ENCODE data around the gene UPK2. TPM values are rescaled to one million over a fixed set of nuclear protein-coding genes. Genes with fewer than 3 reads are reported as not detected.

UPK2 gene
- total RNA-seq, 1 experiment from 2014 or later = 3.5 TPM

DNA sequence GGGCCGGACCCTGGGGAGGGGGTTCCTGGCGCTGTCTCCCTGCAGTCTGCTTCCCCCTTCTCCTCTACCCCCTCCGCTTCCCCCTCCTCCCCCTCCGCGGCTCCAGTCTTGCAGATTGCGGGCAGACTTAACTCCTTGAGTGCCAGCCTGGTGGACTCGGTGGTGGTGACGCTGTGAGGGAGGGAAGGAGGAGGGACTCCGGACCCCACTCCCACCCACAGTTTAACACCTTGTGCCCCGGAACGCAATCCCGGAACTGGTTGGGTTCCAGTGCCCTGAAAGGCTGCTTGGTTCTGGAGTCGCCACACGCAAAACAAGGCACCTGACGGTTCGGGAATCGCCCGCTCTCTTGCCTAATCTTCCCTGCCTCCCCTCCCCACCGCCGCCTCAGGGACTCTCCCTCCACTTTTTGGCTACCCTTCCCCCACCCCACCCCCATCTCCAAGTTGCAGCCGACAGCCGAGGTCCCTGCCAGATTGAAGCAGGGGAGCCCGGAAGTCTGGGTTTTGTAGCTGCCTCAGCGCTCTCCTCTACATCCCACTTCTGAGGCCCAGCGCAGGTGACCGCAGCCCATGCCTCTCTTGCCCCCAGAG lies 26.5 kb upstream of the UPK2 start:
- peaks cover 28% of the 10 kb centered on the region for H3K36me3 Mint-ChIP-seq (ENCODE audit: insufficient read depth, unreplicated experiment)
- intact Hi-C loops (cut with micrococcal nuclease; ENCODE audit: unreplicated experiment) = loop anchor here (1.0 to 5.0 kb wide), 5 partner anchors 19 to 270 kb away; no protein-coding TSS in a partner anchor
- DNase-seq = peak; percentile 97 to 99
- ChIA-PET POLR2A (interaction anchor here (0.6 to 4.3 kb wide), 9 partner anchors 12 to 172 kb away, joined by 3 to 171 read pairs (median 6); partner anchors contain the start of genes DDX6 and DPAGT1), CTCF (interaction anchor here (0.5 to 4.9 kb wide), 21 partner anchors 9 to 267 kb away, joined by 3 to 170 read pairs (median 4); partner anchors contain the start of genes DDX6, RPS25 and TRAPPC4)
- TF ChIP-seq, protein P1, sequence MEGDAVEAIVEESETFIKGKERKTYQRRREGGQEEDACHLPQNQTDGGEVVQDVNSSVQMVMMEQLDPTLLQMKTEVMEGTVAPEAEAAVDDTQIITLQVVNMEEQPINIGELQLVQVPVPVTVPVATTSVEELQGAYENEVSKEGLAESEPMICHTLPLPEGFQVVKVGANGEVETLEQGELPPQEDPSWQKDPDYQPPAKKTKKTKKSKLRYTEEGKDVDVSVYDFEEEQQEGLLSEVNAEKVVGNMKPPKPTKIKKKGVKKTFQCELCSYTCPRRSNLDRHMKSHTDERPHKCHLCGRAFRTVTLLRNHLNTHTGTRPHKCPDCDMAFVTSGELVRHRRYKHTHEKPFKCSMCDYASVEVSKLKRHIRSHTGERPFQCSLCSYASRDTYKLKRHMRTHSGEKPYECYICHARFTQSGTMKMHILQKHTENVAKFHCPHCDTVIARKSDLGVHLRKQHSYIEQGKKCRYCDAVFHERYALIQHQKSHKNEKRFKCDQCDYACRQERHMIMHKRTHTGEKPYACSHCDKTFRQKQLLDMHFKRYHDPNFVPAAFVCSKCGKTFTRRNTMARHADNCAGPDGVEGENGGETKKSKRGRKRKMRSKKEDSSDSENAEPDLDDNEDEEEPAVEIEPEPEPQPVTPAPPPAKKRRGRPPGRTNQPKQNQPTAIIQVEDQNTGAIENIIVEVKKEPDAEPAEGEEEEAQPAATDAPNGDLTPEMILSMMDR (IDR thresholded peaks at IDR 0.05; ENCODE audit: insufficient read depth in 1 of 2, low read depth in 1 of 2, low read length in 1 of 2, severe bottlenecking in 1 of 2, unreplicated experiment in 1 of 2) = peak in 1 of 2 experiments; percentile 0
- H3K4me3 ChIP-seq (ENCODE audit: low read depth, low read length) = peak overlapping the region; percentile 64
- H3K36me3 ChIP-seq (ENCODE audit: control insufficient read depth, insufficient read depth, low read length) = no peaks in the 10 kb centered on the region
- peaks cover 16% of the 10 kb centered on the region for H3K4me1 ChIP-seq
- H3K27me3 ChIP-seq (replicated peaks; ENCODE audit: control insufficient read depth, insufficient read depth, low read length) = no peaks in the 10 kb centered on the region
- no TSS peak for BruUV-seq (replicated peaks)
- peak overlapping the region; percentile 79 for H3K4me3 Mint-ChIP-seq (ENCODE audit: unreplicated experiment)
- no peaks in the 10 kb centered on the region for H3K27me3 Mint-ChIP-seq (ENCODE audit: insufficient read depth, unreplicated experiment)
- no peaks in the 10 kb centered on the region for H3K9me3 ChIP-seq
- peak overlapping the region; percentile 84 for H3K27ac Mint-ChIP-seq (ENCODE audit: unreplicated experiment)
- H3K4me1 Mint-ChIP-seq (ENCODE audit: low read depth, unreplicated experiment) = peaks cover 17% of the 10 kb centered on the region
- no peaks in the 10 kb centered on the region for H3K9me3 Mint-ChIP-seq (ENCODE audit: unreplicated experiment)

DNA sequence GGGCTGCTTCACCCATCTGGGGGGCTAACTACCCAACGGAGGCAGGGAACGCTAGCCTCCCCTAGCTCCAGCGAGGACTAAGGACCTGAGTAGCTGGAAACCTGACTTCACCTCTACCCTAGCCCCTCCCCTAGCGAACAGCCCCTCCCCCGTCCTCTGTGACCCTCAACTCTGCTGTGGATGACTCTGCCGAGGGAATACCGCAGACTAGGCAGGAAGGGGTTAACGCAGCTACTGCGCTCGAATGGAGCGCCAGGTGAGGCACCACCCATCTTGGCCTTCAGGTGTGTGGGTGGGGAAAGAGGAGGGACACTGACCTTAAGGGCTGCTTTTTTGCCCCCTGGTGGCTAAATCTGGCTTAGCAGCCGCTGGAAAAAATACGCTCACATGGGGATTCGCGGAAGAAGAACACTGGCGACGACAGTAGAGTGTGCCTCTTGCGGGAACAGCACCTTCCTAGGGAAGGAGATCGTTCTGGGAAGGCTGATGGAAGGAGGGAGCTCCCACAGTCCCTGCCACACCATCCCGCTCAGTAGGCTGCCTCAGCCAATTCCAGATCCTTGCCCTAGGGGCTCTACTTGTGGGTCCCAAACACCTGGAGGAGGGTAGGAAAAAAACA lies 25.9 kb upstream of the UPK2 start:
- DNase-seq = peak; percentile 99 to 100
- no peaks in the 10 kb centered on the region for H3K9me3 ChIP-seq
- H3K36me3 Mint-ChIP-seq (ENCODE audit: insufficient read depth, unreplicated experiment) = peaks cover 28% of the 10 kb centered on the region
- POLR2A ChIA-PET = interaction anchor here (0.6 to 4.3 kb wide), 9 partner anchors 12 to 172 kb away, joined by 3 to 171 read pairs (median 6); partner anchors contain the start of genes DDX6 and DPAGT1
- H3K27me3 Mint-ChIP-seq (ENCODE audit: insufficient read depth, unreplicated experiment) = no peaks in the 10 kb centered on the region
- TF ChIP-seq, protein P1 (IDR thresholded peaks at IDR 0.05; ENCODE audit: insufficient read depth in 1 of 2, low read depth in 1 of 2, low read length in 1 of 2, severe bottlenecking in 1 of 2, unreplicated experiment in 1 of 2) = peak; percentile 99
- peak overlapping the region; percentile 64 for H3K4me3 ChIP-seq (ENCODE audit: low read depth, low read length)
- no peaks in the 10 kb centered on the region for H3K36me3 ChIP-seq (ENCODE audit: control insufficient read depth, insufficient read depth, low read length)
- H3K4me3 Mint-ChIP-seq (ENCODE audit: unreplicated experiment) = peak overlapping the region; percentile 79
- no peaks in the 10 kb centered on the region for H3K9me3 Mint-ChIP-seq (ENCODE audit: unreplicated experiment)
- CTCF ChIA-PET = interaction anchor here (0.5 to 4.9 kb wide), 23 partner anchors 8 to 266 kb away, joined by 3 to 170 read pairs (median 4); partner anchors contain the start of genes DDX6, RPS25 and TRAPPC4
- no TSS peak for BruUV-seq (replicated peaks)
- peaks cover 16% of the 10 kb centered on the region for H3K4me1 ChIP-seq
- intact Hi-C loops (cut with micrococcal nuclease; ENCODE audit: unreplicated experiment) = loop anchor here (1.0 to 5.0 kb wide), 4 partner anchors 18 to 271 kb away; no protein-coding TSS in a partner anchor
- H3K27me3 ChIP-seq (replicated peaks; ENCODE audit: control insufficient read depth, insufficient read depth, low read length) = no peaks in the 10 kb centered on the region
- H3K4me1 Mint-ChIP-seq (ENCODE audit: low read depth, unreplicated experiment) = peaks cover 17% of the 10 kb centered on the region
- H3K27ac Mint-ChIP-seq (ENCODE audit: unreplicated experiment) = peak overlapping the region; percentile 84

DNA sequence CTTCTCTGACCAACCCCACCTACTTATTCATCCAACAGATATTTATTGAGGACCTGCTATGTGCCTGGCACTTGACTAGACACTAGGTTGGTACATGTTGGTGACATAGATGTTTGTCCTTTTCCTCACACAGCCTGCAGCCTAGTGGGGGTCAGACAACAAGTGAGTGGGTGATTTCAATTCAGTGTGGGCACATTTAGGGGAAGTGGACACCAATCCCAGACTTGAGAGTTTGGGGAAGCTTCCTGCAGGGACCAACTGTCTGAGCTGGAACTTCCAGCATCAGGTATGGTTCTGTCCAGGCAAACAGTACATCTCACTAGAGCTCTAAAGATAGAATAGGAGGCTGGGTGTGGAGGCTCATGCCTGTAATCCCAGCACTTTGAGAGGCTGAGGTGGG lies 24.5 kb upstream of the UPK2 start:
- no peaks in the 10 kb centered on the region for H3K9me3 Mint-ChIP-seq (ENCODE audit: unreplicated experiment)
- no peak for DNase-seq

More for the DNA sequence above, 24.5 kb upstream of the UPK2 start:
- Histone ChIP-seq H3K27me3 (replicated peaks; ENCODE audit: control insufficient read depth, insufficient read depth, low read length) (no peaks in the 10 kb centered on the region), H3K4me3 (ENCODE audit: low read depth, low read length) (no peak overlapping the region), H3K4me1 (peaks cover 12% of the 10 kb centered on the region), H3K9me3 (no peaks in the 10 kb centered on the region), H3K36me3 (ENCODE audit: control insufficient read depth, insufficient read depth, low read length) (no peaks in the 10 kb centered on the region)
- ChIA-PET POLR2A (interaction anchor here (0.6 to 4.3 kb wide), 3 partner anchors 21 to 125 kb away, joined by 4 to 171 read pairs (median 9); partner anchors contain the start of genes RPS25 and TRAPPC4), CTCF (interaction anchor here (1.5 to 4.9 kb wide), 2 partner anchors 9 to 20 kb away, joined by 3 to 170 read pairs; no protein-coding TSS in a partner anchor)
- H3K36me3 Mint-ChIP-seq (ENCODE audit: insufficient read depth, unreplicated experiment) = peaks cover 21% of the 10 kb centered on the region
- intact Hi-C loops (cut with micrococcal nuclease; ENCODE audit: unreplicated experiment) = loop anchor here (5.0 kb wide), 1 partner anchor 34 kb away; no protein-coding TSS in a partner anchor
- H3K4me3 Mint-ChIP-seq (ENCODE audit: unreplicated experiment) = no peak overlapping the region
- peaks cover 17% of the 10 kb centered on the region for H3K4me1 Mint-ChIP-seq (ENCODE audit: low read depth, unreplicated experiment)
- no peaks in the 10 kb centered on the region for H3K27me3 Mint-ChIP-seq (ENCODE audit: insufficient read depth, unreplicated experiment)
- H3K27ac Mint-ChIP-seq (ENCODE audit: unreplicated experiment) = no peak overlapping the region
- BruUV-seq (replicated peaks) = no TSS peak
- TF ChIP-seq, protein P1 (IDR thresholded peaks at IDR 0.05; ENCODE audit: insufficient read depth in 1 of 2, low read depth in 1 of 2, low read length in 1 of 2, severe bottlenecking in 1 of 2, unreplicated experiment in 1 of 2) = no peak
